ENCODE data around the gene KCNG1. TPM values are rescaled to one million over a fixed set of nuclear protein-coding genes. Genes with fewer than 3 reads are reported as not detected.

KCNG1 gene
- total and polyA plus RNA-seq, 2 of the 13 experiments (the other 11 are each of a cell fraction or from before 2014, with no cell fraction given), result not detected

DNA sequence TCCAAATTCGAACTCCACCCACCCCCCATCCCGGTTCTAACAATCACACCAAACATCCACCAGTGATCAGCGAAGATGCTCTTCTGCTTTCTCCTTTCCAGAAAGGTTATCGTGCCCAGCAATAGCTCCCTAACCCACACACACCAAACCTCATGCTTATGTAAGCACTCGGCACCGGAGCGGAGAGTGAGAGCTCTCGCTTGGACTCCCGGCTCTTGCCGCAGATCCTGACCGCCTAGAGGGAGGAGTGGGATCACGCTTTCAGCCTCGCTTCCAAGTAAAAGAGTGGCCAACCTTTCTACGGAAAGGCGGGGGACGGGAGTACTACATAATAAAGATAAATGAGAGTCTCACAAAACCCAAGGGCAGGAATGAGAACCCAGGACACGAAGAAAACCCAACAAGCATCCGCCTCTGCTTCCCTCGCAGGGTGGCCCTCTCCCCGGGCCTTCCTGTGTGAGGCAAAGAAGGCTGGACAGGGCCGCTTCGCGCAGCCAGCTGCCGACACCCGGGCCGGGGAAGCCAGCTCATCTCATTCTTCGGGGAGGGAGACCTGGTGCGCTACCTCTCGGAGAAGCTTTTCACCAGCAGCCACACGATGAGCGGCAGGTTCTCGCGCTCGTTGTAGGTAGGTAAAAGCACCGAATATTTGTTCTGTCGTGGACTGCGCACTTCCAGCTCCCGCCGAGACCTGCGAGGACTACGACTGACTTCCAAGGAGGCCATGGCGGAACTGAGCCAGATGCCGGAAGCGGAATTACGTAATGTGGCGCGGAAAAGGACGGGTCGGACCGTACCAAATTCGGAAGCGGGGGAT is 64.9 kb downstream of the KCNG1 start, which contains the start of gene DPM1 (continued):
- TF ChIP-seq RELA (CRISPR knock-in tag; IDR thresholded peaks at IDR 0.05) (0 out of 2 replicates have a peak, but pooled peaks have one; percentile 37), ZNF232 (CRISPR knock-in tag; IDR thresholded peaks at IDR 0.05; ENCODE audit: borderline replicate concordance) (peak; percentile 91), MTF2 (CRISPR knock-in tag; IDR thresholded peaks at IDR 0.05; ENCODE audit: borderline replicate concordance) (no peak), MAZ (IDR thresholded peaks at IDR 0.05; ENCODE audit: borderline replicate concordance, low read depth, low read length) (no peak), MAZ (CRISPR knock-in tag; IDR thresholded peaks at IDR 0.05; ENCODE audit: low read depth) (peak; percentile 50; the same call in 1 of the 2 replicates), ZSCAN21 (CRISPR knock-in tag; IDR thresholded peaks at IDR 0.05; ENCODE audit: borderline replicate concordance) (peak; percentile 88), CREM (IDR thresholded peaks at IDR 0.05) (peak; percentile 98; the same call in 1 of the 2 replicates), CREM (CRISPR knock-in tag; IDR thresholded peaks at IDR 0.05) (peak; percentile 35; the same call in 1 of the 2 replicates), AKAP8 (CRISPR knock-in tag; IDR thresholded peaks at IDR 0.05) (no peak), CREB1 (IDR thresholded peaks at IDR 0.05) (peak; percentile 84), CREB1 (CRISPR knock-in tag; IDR thresholded peaks at IDR 0.05) (peak; percentile 99; the same call in 1 of the 2 replicates), HDAC2 (CRISPR knock-in tag; IDR thresholded peaks at IDR 0.05) (peak; percentile 76; the same call in 1 of the 2 replicates), KAT8 (CRISPR knock-in tag; IDR thresholded peaks at IDR 0.05) (no peak), ZNF335 (CRISPR knock-in tag; IDR thresholded peaks at IDR 0.05) (no peak; the same call in 1 of the 2 replicates), PRPF4 (IDR thresholded peaks at IDR 0.05; ENCODE audit: low read depth, low read length, poor library complexity, severe bottlenecking) (no peak), MLLT10 (CRISPR knock-in tag; IDR thresholded peaks at IDR 0.05) (no peak), NFIB (CRISPR knock-in tag; IDR thresholded peaks at IDR 0.05; ENCODE audit: borderline replicate concordance) (no peak), ZNF678 (CRISPR knock-in tag; IDR thresholded peaks at IDR 0.05) (no peak), NFYB (CRISPR knock-in tag; IDR thresholded peaks at IDR 0.05) (no peak; the same call in 1 of the 2 replicates), CCDC6 (CRISPR knock-in tag; IDR thresholded peaks at IDR 0.05) (no peak)
- TF ChIP-seq, protein P1, sequence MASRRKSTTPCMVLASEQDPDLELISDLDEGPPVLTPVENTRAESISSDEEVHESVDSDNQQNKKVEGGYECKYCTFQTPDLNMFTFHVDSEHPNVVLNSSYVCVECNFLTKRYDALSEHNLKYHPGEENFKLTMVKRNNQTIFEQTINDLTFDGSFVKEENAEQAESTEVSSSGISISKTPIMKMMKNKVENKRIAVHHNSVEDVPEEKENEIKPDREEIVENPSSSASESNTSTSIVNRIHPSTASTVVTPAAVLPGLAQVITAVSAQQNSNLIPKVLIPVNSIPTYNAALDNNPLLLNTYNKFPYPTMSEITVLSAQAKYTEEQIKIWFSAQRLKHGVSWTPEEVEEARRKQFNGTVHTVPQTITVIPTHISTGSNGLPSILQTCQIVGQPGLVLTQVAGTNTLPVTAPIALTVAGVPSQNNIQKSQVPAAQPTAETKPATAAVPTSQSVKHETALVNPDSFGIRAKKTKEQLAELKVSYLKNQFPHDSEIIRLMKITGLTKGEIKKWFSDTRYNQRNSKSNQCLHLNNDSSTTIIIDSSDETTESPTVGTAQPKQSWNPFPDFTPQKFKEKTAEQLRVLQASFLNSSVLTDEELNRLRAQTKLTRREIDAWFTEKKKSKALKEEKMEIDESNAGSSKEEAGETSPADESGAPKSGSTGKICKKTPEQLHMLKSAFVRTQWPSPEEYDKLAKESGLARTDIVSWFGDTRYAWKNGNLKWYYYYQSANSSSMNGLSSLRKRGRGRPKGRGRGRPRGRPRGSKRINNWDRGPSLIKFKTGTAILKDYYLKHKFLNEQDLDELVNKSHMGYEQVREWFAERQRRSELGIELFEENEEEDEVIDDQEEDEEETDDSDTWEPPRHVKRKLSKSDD (CRISPR knock-in tag; IDR thresholded peaks at IDR 0.05; ENCODE audit: low read depth), result no peak
- TF ChIP-seq, protein P2, sequence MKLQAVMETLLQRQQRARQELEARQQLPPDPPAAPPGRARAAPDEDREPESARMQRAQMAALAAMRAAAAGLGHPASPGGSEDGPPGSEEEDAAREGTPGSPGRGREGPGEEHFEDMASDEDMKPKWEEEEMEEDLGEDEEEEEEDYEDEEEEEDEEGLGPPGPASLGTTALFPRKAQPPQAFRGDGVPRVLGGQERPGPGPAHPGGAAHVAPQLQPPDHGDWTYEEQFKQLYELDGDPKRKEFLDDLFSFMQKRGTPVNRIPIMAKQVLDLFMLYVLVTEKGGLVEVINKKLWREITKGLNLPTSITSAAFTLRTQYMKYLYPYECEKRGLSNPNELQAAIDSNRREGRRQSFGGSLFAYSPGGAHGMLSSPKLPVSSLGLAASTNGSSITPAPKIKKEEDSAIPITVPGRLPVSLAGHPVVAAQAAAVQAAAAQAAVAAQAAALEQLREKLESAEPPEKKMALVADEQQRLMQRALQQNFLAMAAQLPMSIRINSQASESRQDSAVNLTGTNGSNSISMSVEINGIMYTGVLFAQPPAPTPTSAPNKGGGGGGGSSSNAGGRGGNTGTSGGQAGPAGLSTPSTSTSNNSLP (IDR thresholded peaks at IDR 0.05; ENCODE audit: low read depth, low read length), result peak; percentile 52; the same call in 1 of the 2 replicates
- TF ChIP-seq, protein P3, sequence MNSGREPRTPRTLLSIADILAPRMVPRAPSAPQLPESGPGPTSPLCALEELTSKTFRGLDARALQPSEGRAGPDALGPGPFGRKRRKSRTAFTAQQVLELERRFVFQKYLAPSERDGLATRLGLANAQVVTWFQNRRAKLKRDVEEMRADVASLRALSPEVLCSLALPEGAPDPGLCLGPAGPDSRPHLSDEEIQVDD (CRISPR knock-in tag; IDR thresholded peaks at IDR 0.05; ENCODE audit: borderline replicate concordance), result peak; percentile 38; the same call in 1 of the 2 replicates
- TF ChIP-seq, protein P4, sequence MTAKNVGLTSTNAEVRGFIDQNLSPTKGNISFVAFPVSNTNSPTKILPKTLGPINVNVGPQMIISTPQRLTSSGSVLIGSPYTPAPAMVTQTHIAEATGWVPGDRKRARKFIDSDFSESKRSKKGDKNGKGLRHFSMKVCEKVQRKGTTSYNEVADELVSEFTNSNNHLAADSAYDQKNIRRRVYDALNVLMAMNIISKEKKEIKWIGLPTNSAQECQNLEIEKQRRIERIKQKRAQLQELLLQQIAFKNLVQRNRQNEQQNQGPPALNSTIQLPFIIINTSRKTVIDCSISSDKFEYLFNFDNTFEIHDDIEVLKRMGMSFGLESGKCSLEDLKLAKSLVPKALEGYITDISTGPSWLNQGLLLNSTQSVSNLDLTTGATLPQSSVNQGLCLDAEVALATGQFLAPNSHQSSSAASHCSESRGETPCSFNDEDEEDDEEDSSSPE (CRISPR knock-in tag; IDR thresholded peaks at IDR 0.05), result peak; percentile 90
